GM18951 (cell line): ENCODE measurements around the gene CDK3.

Source experiments
- POLR2A ChIP-seq: IDR thresholded peaks from 4 replicates; pipeline ENCODE4 v1.6.1; 2011; ENCODE audit warnings: mild to moderate bottlenecking; ENCODE audit not compliant: insufficient read length, insufficient read depth; ENCODE audit errors: extremely low read depth
- in situ Hi-C: fragments of 300-500 bp; cut with MboI; formaldehyde crosslinking; loops from one replicate; pipeline ENCODE4 v1.12.0; 2022; ENCODE audit warnings: low sequenced_read_pairs, mixed read lengths, inconsistent platforms; ENCODE audit not compliant: unreplicated experiment

CDK3 gene

GRCh38 chr17:76002100-76002499 lies 1.4 kb downstream of the CDK3 start:
- no peak for TF ChIP-seq POLR2A
- in situ Hi-C loops = loop anchor here (10.0 kb wide), 1 partner anchor 87 kb away; no protein-coding TSS in a partner anchor

GRCh38 chr17:76003915-76004314 lies 3.3 kb downstream of the CDK3 start:
- in situ Hi-C loops = loop anchor here (10.0 kb wide), 1 partner anchor 89 kb away; no protein-coding TSS in a partner anchor
- no peak for TF ChIP-seq POLR2A

GRCh38 chr17:76004750-76005262 lies 4.2 kb downstream of the CDK3 start:
- no peak for TF ChIP-seq POLR2A
- in situ Hi-C loops = loop anchor here (10.0 kb wide), 1 partner anchor 90 kb away; no protein-coding TSS in a partner anchor

- TF ChIP-seq POLR2A = no peak
- in situ Hi-C loops = loop anchor here (10.0 kb wide), 1 partner anchor 91 kb away; no protein-coding TSS in a partner anchor
These were observed 4.9 kb downstream of the CDK3 start for GRCh38 chr17:76005263-76006149.

GRCh38 chr17:76007131-76007849 lies 6.6 kb downstream of the CDK3 start:
- in situ Hi-C loops = loop anchor here (10.0 kb wide), 1 partner anchor 92 kb away; no protein-coding TSS in a partner anchor
- no peak for TF ChIP-seq POLR2A

- in situ Hi-C loops = loop anchor here (10.0 kb wide), 1 partner anchor 93 kb away; no protein-coding TSS in a partner anchor
- no peak for TF ChIP-seq POLR2A
These were observed 7.2 kb downstream of the CDK3 start for GRCh38 chr17:76007850-76008165.

- in situ Hi-C loops = loop anchor here (10.0 kb wide), 1 partner anchor 93 kb away; no protein-coding TSS in a partner anchor
- no peak for TF ChIP-seq POLR2A
These were observed 7.6 kb downstream of the CDK3 start for GRCh38 chr17:76008208-76008607.

- TF ChIP-seq POLR2A = no peak
- in situ Hi-C loops = loop anchor here (10.0 kb wide), 1 partner anchor 94 kb away; no protein-coding TSS in a partner anchor
These were observed 8.2 kb downstream of the CDK3 start for GRCh38 chr17:76008630-76009425.

- in situ Hi-C loops = loop anchor here (10.0 kb wide), 1 partner anchor 95 kb away; no protein-coding TSS in a partner anchor
- no peak for TF ChIP-seq POLR2A
These were observed 8.8 kb downstream of the CDK3 start for GRCh38 chr17:76009447-76009846.

- in situ Hi-C loops = loop anchor here (10.0 kb wide), 2 partner anchors 95 to 285 kb away; no protein-coding TSS in a partner anchor
- TF ChIP-seq POLR2A = no peak
These were observed 9.5 kb downstream of the CDK3 start for GRCh38 chr17:76009969-76010661.

GRCh38 chr17:76011951-76012350 lies 11.3 kb downstream of the CDK3 start:
- in situ Hi-C loops = loop anchor here (10.0 kb wide), 1 partner anchor 283 kb away; no protein-coding TSS in a partner anchor
- TF ChIP-seq POLR2A = no peak
